NCI-H187 (cell line): Measurements from ENCODE around the gene NFASC.

ENCODE experiments used
- DNase-seq, 2 experiments: peaks; one replicate each; lab custom pipeline; 2025; lab: John Stamatoyannopoulos, UW

The NFASC gene

GRCh38 chr1:205009670-205010069, 139.0 kb downstream of the NFASC start:
- peak; percentile 61 to 83 for DNase-seq

- DNase-seq = no peak
Observed at GRCh38 chr1:205012391-205013140, 141.9 kb downstream of the NFASC start.

GRCh38 chr1:205013683-205014367, 143.2 kb downstream of the NFASC start:
- DNase-seq = peak in 1 of 2 experiments; percentile 29

- DNase-seq = no peak
Observed at GRCh38 chr1:205014783-205015182, 144.1 kb downstream of the NFASC start.

- no peak for DNase-seq
Observed at GRCh38 chr1:205015241-205015640, 144.6 kb downstream of the NFASC start.

- DNase-seq = no peak
Observed at GRCh38 chr1:205016075-205016474, 145.4 kb downstream of the NFASC start.

- no peak for DNase-seq
Observed at GRCh38 chr1:205016584-205016983, 145.9 kb downstream of the NFASC start.

- no peak for DNase-seq
Observed at GRCh38 chr1:205017001-205017400, 146.3 kb downstream of the NFASC start.

- no peak for DNase-seq
Observed at GRCh38 chr1:205017766-205018165, 147.1 kb downstream of the NFASC start.

- DNase-seq = no peak
Observed at GRCh38 chr1:205018381-205018780, 147.7 kb downstream of the NFASC start.

- DNase-seq = no peak
Observed at GRCh38 chr1:205020466-205020865, 149.8 kb downstream of the NFASC start.

GRCh38 chr1:205024679-205025078, 154.0 kb downstream of the NFASC start:
- no peak for DNase-seq

- no peak for DNase-seq
Observed at GRCh38 chr1:205025239-205025638, 154.6 kb downstream of the NFASC start.

- no peak for DNase-seq
Observed at GRCh38 chr1:205026181-205026580, 155.5 kb downstream of the NFASC start.

GRCh38 chr1:205028390-205028789, 157.7 kb downstream of the NFASC start:
- DNase-seq = no peak

- no peak for DNase-seq
Observed at GRCh38 chr1:205028924-205029323, 158.3 kb downstream of the NFASC start.

GRCh38 chr1:205030241-205030640, 159.6 kb downstream of the NFASC start:
- DNase-seq = no peak

- DNase-seq = no peak
Observed at GRCh38 chr1:205030896-205031295, 160.2 kb downstream of the NFASC start.

- no peak for DNase-seq
Observed at GRCh38 chr1:205032508-205032907, 161.8 kb downstream of the NFASC start.

- DNase-seq = no peak
Observed at GRCh38 chr1:205037539-205037938, 166.9 kb downstream of the NFASC start.

- DNase-seq = no peak
Observed at GRCh38 chr1:205038132-205038786, 167.6 kb downstream of the NFASC start.

GRCh38 chr1:205041001-205041715, 170.5 kb downstream of the NFASC start:
- DNase-seq = no peak
